Activated B cell treated with CpG ODN at 0.5 μM for 24 hours (primary cell): ENCODE results near the gene IGSF9. TPM values are rescaled to one million over a fixed set of nuclear protein-coding genes. Genes with fewer than 3 reads are reported as not detected.

Experiments used
- ATAC-seq: fragments of 200-7000 bp; cut with Tn5 transposase; one replicate; pipeline ENCODE4 v1.10.0; 2021; ENCODE audit warnings: low read depth, mild to moderate bottlenecking, moderate library complexity
- CTCF ChIA-PET: fragments of 350-600 bp; sonication (Branson Sonifier 250); formaldehyde crosslinking; loops from one replicate; lab custom pipeline; 2021; ENCODE audit warnings: antibody characterized with exemption; lab: Charles Lee
- POLR2A ChIA-PET: fragments of 350-600 bp; sonication (Branson Sonifier 250); formaldehyde crosslinking; loops from one replicate; lab custom pipeline; 2021; ENCODE audit warnings: antibody characterized with exemption; lab: Charles Lee
- DNase-seq: peaks from one replicate; pipeline ENCODE4 v3.0.0; 2022
- H3K27ac Mint-ChIP-seq: one replicate; pipeline ENCODE4 v1.8.0; 2020; ENCODE audit warnings: mixed read lengths
- H3K27me3 Mint-ChIP-seq: one replicate; pipeline ENCODE4 v1.8.0; 2021; ENCODE audit warnings: mixed read lengths
- H3K36me3 Mint-ChIP-seq: one replicate; pipeline ENCODE4 v1.8.0; 2021; ENCODE audit warnings: low read depth, mixed read lengths
- H3K4me1 Mint-ChIP-seq: one replicate; pipeline ENCODE4 v1.8.0; 2021; ENCODE audit warnings: mixed read lengths
- H3K4me3 Mint-ChIP-seq: one replicate; pipeline ENCODE4 v1.8.0; 2020; ENCODE audit warnings: mild to moderate bottlenecking, mixed read lengths
- H3K9me3 Mint-ChIP-seq: one replicate; pipeline ENCODE4 v1.8.0; 2020; ENCODE audit warnings: mixed read lengths
- intact Hi-C: fragments of 100-400 bp; cut with micrococcal nuclease; formaldehyde crosslinking; loops from one replicate; pipeline ENCODE4 v1.15.1; 2024
- total RNA-seq: library from RNA; stranded (reverse); gene quantifications from 2 replicates; pipeline ENCODE4 v1.2.3, GENCODE V29; 2022
- TF ChIP-seq, protein P1 (sequence below): fragments of 200-600 bp; IDR thresholded peaks from one replicate; pipeline ENCODE4 v1.8.0; 2022; ENCODE audit warnings: antibody characterized with exemption, mild to moderate bottlenecking

IGSF9 gene
- total RNA-seq, 1 donor from 2014 or later = not detected

DNA sequence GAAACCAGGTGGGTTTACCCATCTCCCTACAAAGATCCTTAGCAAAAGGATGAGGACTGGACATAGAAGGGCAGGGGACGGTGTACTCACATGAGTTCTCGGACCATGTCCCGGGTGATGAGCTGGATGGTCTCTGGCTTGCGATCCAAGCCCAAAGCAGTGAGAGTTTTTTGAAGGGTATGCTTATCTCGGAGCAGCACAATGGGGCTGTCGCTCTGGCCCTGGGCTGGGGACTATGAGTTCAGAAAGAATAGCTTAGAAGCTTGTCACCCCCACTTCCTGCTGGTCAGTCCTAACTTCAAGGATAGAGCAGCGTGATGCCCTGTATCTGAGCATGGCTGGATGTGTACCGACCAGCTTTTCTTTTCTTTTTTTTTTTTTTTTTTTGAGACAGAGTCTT is 55.0 kb downstream of the IGSF9 start:
- Mint-ChIP-seq H3K36me3 (no peaks in the 10 kb centered on the region), H3K4me1 (peaks cover 24% of the 10 kb centered on the region), H3K4me3 (no peak overlapping the region), H3K27me3 (no peaks in the 10 kb centered on the region), H3K27ac (peak overlapping the region; percentile 75), H3K9me3 (no peaks in the 10 kb centered on the region)
- DNase-seq (no peak), ATAC-seq (no peak)
- intact Hi-C loops = loop anchor here (2.0 to 5.0 kb wide), 2 partner anchors 38 to 62 kb away; no protein-coding TSS in a partner anchor
- ChIA-PET POLR2A (interaction anchor here (0.6 to 2.3 kb wide), 5 partner anchors 19 to 89 kb away, joined by 3 to 20 read pairs (median 5); partner anchors contain the start of gene TAGLN2), CTCF (interaction anchor here (0.9 to 9.1 kb wide), 14 partner anchors 10 to 678 kb away, joined by 3 to 176 read pairs (median 6); partner anchors contain the start of genes DUSP23, FCRL6, IGSF9 and TAGLN2)
- TF ChIP-seq, protein P1, sequence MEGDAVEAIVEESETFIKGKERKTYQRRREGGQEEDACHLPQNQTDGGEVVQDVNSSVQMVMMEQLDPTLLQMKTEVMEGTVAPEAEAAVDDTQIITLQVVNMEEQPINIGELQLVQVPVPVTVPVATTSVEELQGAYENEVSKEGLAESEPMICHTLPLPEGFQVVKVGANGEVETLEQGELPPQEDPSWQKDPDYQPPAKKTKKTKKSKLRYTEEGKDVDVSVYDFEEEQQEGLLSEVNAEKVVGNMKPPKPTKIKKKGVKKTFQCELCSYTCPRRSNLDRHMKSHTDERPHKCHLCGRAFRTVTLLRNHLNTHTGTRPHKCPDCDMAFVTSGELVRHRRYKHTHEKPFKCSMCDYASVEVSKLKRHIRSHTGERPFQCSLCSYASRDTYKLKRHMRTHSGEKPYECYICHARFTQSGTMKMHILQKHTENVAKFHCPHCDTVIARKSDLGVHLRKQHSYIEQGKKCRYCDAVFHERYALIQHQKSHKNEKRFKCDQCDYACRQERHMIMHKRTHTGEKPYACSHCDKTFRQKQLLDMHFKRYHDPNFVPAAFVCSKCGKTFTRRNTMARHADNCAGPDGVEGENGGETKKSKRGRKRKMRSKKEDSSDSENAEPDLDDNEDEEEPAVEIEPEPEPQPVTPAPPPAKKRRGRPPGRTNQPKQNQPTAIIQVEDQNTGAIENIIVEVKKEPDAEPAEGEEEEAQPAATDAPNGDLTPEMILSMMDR = no peak

GRCh38 chr1:159889821-159890252 is 55.6 kb downstream of the IGSF9 start:
- H3K4me3 Mint-ChIP-seq = no peak overlapping the region
- CTCF ChIA-PET = interaction anchor here (0.7 to 9.1 kb wide), 14 partner anchors 9 to 758 kb away, joined by 3 to 176 read pairs (median 6); partner anchors contain the start of genes DUSP23, FCRL6, IGSF9 and TAGLN2
- no peaks in the 10 kb centered on the region for H3K27me3 Mint-ChIP-seq
- TF ChIP-seq, protein P1 = no peak
- intact Hi-C loops = loop anchor here (2.0 to 5.0 kb wide), 2 partner anchors 38 to 61 kb away; no protein-coding TSS in a partner anchor
- H3K36me3 Mint-ChIP-seq = no peaks in the 10 kb centered on the region
- H3K4me1 Mint-ChIP-seq = peaks cover 24% of the 10 kb centered on the region
- ATAC-seq (peak; percentile 92), DNase-seq (no peak)
- H3K9me3 Mint-ChIP-seq = no peaks in the 10 kb centered on the region
- POLR2A ChIA-PET = interaction anchor here (0.6 to 2.3 kb wide), 4 partner anchors 32 to 89 kb away, joined by 3 to 20 read pairs (median 8); partner anchors contain the start of gene TAGLN2
- H3K27ac Mint-ChIP-seq = peak overlapping the region; percentile 75

GRCh38 chr1:159889202-159889601 is 56.2 kb downstream of the IGSF9 start:
- H3K9me3 Mint-ChIP-seq = no peaks in the 10 kb centered on the region
- POLR2A ChIA-PET = interaction anchor here (2.1 to 2.3 kb wide), 2 partner anchors 34 to 36 kb away, joined by 11 to 20 read pairs; partner anchors contain the start of gene TAGLN2
- H3K36me3 Mint-ChIP-seq = no peaks in the 10 kb centered on the region
- peak overlapping the region; percentile 47 for H3K27ac Mint-ChIP-seq
- ATAC-seq (peak; percentile 36), DNase-seq (no peak)
- TF ChIP-seq, protein P1 = no peak
- H3K27me3 Mint-ChIP-seq = no peaks in the 10 kb centered on the region
- peaks cover 24% of the 10 kb centered on the region for H3K4me1 Mint-ChIP-seq
- intact Hi-C loops = no loop called here
- CTCF ChIA-PET = interaction anchor here (0.7 to 9.1 kb wide), 13 partner anchors 35 to 757 kb away, joined by 3 to 176 read pairs (median 7); partner anchors contain the start of genes DUSP23, FCRL6, IGSF9 and TAGLN2
- H3K4me3 Mint-ChIP-seq = peak overlapping the region; percentile 32

- Mint-ChIP-seq H3K36me3 (no peaks in the 10 kb centered on the region), H3K9me3 (no peaks in the 10 kb centered on the region), H3K4me3 (no peak overlapping the region), H3K27me3 (no peaks in the 10 kb centered on the region), H3K4me1 (peaks cover 6% of the 10 kb centered on the region), H3K27ac (no peak overlapping the region)
- DNase-seq (no peak), ATAC-seq (no peak)
- ChIA-PET CTCF (interaction anchor here (1.4 kb wide), 1 partner anchor 11 kb away, joined by 3 read pairs; no protein-coding TSS in a partner anchor), POLR2A (no interaction called here)
- TF ChIP-seq, protein P1 = no peak
- intact Hi-C loops = loop anchor here (5.0 kb wide), 1 partner anchor 42 kb away; no protein-coding TSS in a partner anchor
Observed at GRCh38 chr1:159884296-159884695, 61.1 kb downstream of the IGSF9 start.

DNA sequence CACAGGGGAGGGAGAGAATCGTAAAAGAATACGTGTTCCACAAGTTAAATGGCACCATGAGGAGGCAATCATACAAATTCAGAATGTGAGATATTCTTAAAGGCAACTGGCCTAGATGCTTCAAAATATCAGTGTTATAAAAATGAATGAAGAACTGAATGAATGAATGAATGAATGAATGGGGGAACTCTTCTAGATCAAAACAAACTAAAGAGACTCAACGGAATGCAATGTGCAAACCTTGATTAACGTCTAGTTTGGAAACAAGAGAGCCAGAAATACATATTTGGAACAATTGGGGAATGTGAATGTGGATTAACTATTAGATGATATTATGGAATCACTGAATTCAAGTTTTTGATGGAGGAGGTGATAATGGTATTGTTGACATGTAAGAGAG is 62.3 kb downstream of the IGSF9 start:
- Mint-ChIP-seq H3K9me3 (no peaks in the 10 kb centered on the region), H3K27ac (no peak overlapping the region)
- POLR2A ChIA-PET = no interaction called here

More for the DNA sequence above, 62.3 kb downstream of the IGSF9 start:
- ATAC-seq (no peak), DNase-seq (no peak)
- no peaks in the 10 kb centered on the region for H3K36me3 Mint-ChIP-seq
- H3K4me1 Mint-ChIP-seq = no peaks in the 10 kb centered on the region
- no peak overlapping the region for H3K4me3 Mint-ChIP-seq
- CTCF ChIA-PET = no interaction called here
- TF ChIP-seq, protein P1 = no peak
- intact Hi-C loops = loop anchor here (5.0 kb wide), 1 partner anchor 41 kb away; no protein-coding TSS in a partner anchor
- H3K27me3 Mint-ChIP-seq = no peaks in the 10 kb centered on the region
